Osteoblast (primary cell): ENCODE measurements around the gene AKAP8. TPM values are rescaled to one million over a fixed set of nuclear protein-coding genes. Genes with fewer than 3 reads are reported as not detected.

ENCODE experiments used
- DNase-seq: peaks from one replicate; pipeline ENCODE4 v3.0.0; 2011; ENCODE audit warnings: low spot score, mixed read lengths; ENCODE audit not compliant: insufficient read length; ENCODE audit errors: missing footprints
- H2AFZ ChIP-seq: 2 replicates; pipeline ENCODE4 v1.6.0; 2011; ENCODE audit warnings: mild to moderate bottlenecking, low read length
- H3K27ac ChIP-seq: 2 replicates; pipeline ENCODE4 v1.5.1; 2011; ENCODE audit warnings: mild to moderate bottlenecking, low read depth, low read length, moderate library complexity
- H3K27me3 ChIP-seq: 2 replicates; pipeline ENCODE4 v1.6.0; 2012; ENCODE audit warnings: mild to moderate bottlenecking, control low read depth, inconsistent platforms, low read length, moderate library complexity; ENCODE audit not compliant: insufficient read depth
- H3K36me3 ChIP-seq: 2 replicates; pipeline ENCODE4 v1.5.1; 2011; ENCODE audit warnings: mild to moderate bottlenecking, low read length, control low read depth, moderate library complexity; ENCODE audit not compliant: insufficient read depth
- H3K4me1 ChIP-seq: 2 replicates; pipeline ENCODE4 v1.5.1; 2011; ENCODE audit warnings: mild to moderate bottlenecking, low read length, control low read depth, moderate library complexity; ENCODE audit not compliant: insufficient read depth
- H3K4me2 ChIP-seq: 2 replicates; pipeline ENCODE4 v1.6.0; 2011; ENCODE audit warnings: mild to moderate bottlenecking, low read length; ENCODE audit not compliant: insufficient read depth
- H3K4me3 ChIP-seq: fragments of 200-600 bp; sonication (generic); 3 replicates; pipeline ENCODE4 v1.5.1; 2012; ENCODE audit warnings: mild to moderate bottlenecking, low read length, inconsistent platforms; ENCODE audit not compliant: insufficient read depth
- H3K79me2 ChIP-seq: 2 replicates; pipeline ENCODE4 v1.6.0; 2012; ENCODE audit warnings: mild to moderate bottlenecking, low read length, control low read depth, inconsistent platforms; ENCODE audit not compliant: insufficient read depth
- H3K9me3 ChIP-seq: 2 replicates; pipeline ENCODE4 v1.5.1; 2011; ENCODE audit warnings: low read depth, low read length, control low read depth
- H4K20me1 ChIP-seq: 2 replicates; pipeline ENCODE4 v1.6.0; 2012; ENCODE audit warnings: mild to moderate bottlenecking, low read length, control low read depth; ENCODE audit not compliant: insufficient read depth
- CTCF ChIP-seq: IDR thresholded peaks from 2 replicates; pipeline ENCODE4 v1.5.1; 2011; ENCODE audit warnings: mild to moderate bottlenecking, low read depth, low read length, moderate library complexity; ENCODE audit errors: extremely low read depth
- total RNA-seq: library from RNA; depleted of rRNA; stranded (reverse); fragments of >200 nt; gene quantifications from 2 replicates; pipeline ENCODE4 v1.2.3, GENCODE V29; 2012

Gene AKAP8
- total RNA-seq, 1 donor: 18.1 TPM

GRCh38 chr19:15373644-15374043, 5.9 kb downstream of the AKAP8 start:
- Histone ChIP-seq H2AFZ (no peak overlapping the region), H3K27me3 (no peaks in the 10 kb centered on the region), H3K79me2 (peaks cover 79% of the 10 kb centered on the region), H3K4me3 (no peak overlapping the region), H3K9me3 (no peaks in the 10 kb centered on the region), H3K4me2 (no peak overlapping the region), H4K20me1 (peaks cover 52% of the 10 kb centered on the region), H3K4me1 (peaks cover 19% of the 10 kb centered on the region), H3K36me3 (peaks cover 44% of the 10 kb centered on the region), H3K27ac (no peak overlapping the region)
- DNase-seq: peak; percentile 29
- TF ChIP-seq CTCF: no peak

- peak; percentile 65 for DNase-seq
- H3K4me2 ChIP-seq: no peak overlapping the region
- no peak for TF ChIP-seq CTCF
- H4K20me1 ChIP-seq: peaks cover 52% of the 10 kb centered on the region
- no peaks in the 10 kb centered on the region for H3K27me3 ChIP-seq
- H3K79me2 ChIP-seq: peaks cover 76% of the 10 kb centered on the region
- H3K4me1 ChIP-seq: peaks cover 14% of the 10 kb centered on the region
- no peaks in the 10 kb centered on the region for H3K9me3 ChIP-seq
- H3K27ac ChIP-seq: no peak overlapping the region
- H2AFZ ChIP-seq: no peak overlapping the region
- H3K4me3 ChIP-seq: no peak overlapping the region
- peaks cover 51% of the 10 kb centered on the region for H3K36me3 ChIP-seq
Observed at GRCh38 chr19:15372891-15373301, 6.7 kb downstream of the AKAP8 start.

- Histone ChIP-seq H3K79me2 (peaks cover 73% of the 10 kb centered on the region), H3K36me3 (peaks cover 56% of the 10 kb centered on the region), H3K9me3 (no peaks in the 10 kb centered on the region), H3K27me3 (no peaks in the 10 kb centered on the region), H3K4me2 (no peak overlapping the region), H4K20me1 (peaks cover 52% of the 10 kb centered on the region), H2AFZ (no peak overlapping the region), H3K4me3 (no peak overlapping the region), H3K4me1 (peaks cover 10% of the 10 kb centered on the region), H3K27ac (no peak overlapping the region)
- peak; percentile 76 for DNase-seq
- TF ChIP-seq CTCF: no peak
Observed at GRCh38 chr19:15372470-15372869, 7.1 kb downstream of the AKAP8 start.

- TF ChIP-seq CTCF: no peak
- Histone ChIP-seq H3K9me3 (no peaks in the 10 kb centered on the region), H3K79me2 (peaks cover 67% of the 10 kb centered on the region), H3K4me2 (no peak overlapping the region), H3K4me3 (no peak overlapping the region), H2AFZ (no peak overlapping the region), H3K4me1 (peaks cover 5% of the 10 kb centered on the region), H3K36me3 (peaks cover 59% of the 10 kb centered on the region), H3K27me3 (no peaks in the 10 kb centered on the region), H3K27ac (no peak overlapping the region), H4K20me1 (peaks cover 47% of the 10 kb centered on the region)
- peak; percentile 66 for DNase-seq
Observed at GRCh38 chr19:15371786-15372380, 7.7 kb downstream of the AKAP8 start.
